Prostate gland (tissue), 2 donors: ENCODE results near the gene LSM4.

ENCODE experiments used
- POLR2A ChIP-seq: fragments of 450-650 bp; IDR thresholded peaks from one replicate; pipeline ENCODE4 v1.6.1; 2016; ENCODE audit warnings: antibody characterized with exemption, mild to moderate bottlenecking
- TF ChIP-seq, protein P1 (sequence below), 4 experiments: fragments of 200-600 bp in 2 of 4; fragments of 450-650 bp in 2 of 4; sonication (generic) in 2 of 4; IDR thresholded peaks; 1 replicate in 3 of 4; 2 replicates in 1 of 4; pipeline ENCODE4 v1.5.1; 2016 to 2019; ENCODE audit warnings: antibody characterized with exemption in 4 of 4, mild to moderate bottlenecking in 2 of 4, moderate library complexity in 2 of 4

DNA sequence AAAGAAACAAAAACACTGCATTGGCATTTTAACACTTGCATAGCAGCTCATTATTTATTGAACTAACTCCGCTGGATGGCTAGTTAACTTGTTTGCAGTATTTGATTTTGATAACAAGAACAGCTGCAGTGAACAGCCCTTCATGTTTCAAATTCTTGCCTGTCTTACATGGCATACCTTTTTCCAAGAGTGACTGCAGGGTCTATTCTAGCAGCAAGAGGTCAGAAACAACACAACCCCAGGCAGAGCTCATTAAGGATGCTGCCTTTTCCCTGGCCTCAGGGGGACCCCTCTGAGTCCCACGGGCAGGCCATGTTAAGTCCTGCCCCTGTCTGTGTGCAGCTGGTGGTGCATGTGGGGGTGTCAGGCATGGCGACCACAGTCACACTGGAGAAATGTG lies 34.2 kb upstream of the LSM4 start:
- TF ChIP-seq, protein P1, sequence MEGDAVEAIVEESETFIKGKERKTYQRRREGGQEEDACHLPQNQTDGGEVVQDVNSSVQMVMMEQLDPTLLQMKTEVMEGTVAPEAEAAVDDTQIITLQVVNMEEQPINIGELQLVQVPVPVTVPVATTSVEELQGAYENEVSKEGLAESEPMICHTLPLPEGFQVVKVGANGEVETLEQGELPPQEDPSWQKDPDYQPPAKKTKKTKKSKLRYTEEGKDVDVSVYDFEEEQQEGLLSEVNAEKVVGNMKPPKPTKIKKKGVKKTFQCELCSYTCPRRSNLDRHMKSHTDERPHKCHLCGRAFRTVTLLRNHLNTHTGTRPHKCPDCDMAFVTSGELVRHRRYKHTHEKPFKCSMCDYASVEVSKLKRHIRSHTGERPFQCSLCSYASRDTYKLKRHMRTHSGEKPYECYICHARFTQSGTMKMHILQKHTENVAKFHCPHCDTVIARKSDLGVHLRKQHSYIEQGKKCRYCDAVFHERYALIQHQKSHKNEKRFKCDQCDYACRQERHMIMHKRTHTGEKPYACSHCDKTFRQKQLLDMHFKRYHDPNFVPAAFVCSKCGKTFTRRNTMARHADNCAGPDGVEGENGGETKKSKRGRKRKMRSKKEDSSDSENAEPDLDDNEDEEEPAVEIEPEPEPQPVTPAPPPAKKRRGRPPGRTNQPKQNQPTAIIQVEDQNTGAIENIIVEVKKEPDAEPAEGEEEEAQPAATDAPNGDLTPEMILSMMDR (IDR thresholded peaks at IDR 0.05) = no peak
- TF ChIP-seq POLR2A = no peak
